Measurements from ENCODE around the gene PTCSC3.

The PTCSC3 gene

DNA sequence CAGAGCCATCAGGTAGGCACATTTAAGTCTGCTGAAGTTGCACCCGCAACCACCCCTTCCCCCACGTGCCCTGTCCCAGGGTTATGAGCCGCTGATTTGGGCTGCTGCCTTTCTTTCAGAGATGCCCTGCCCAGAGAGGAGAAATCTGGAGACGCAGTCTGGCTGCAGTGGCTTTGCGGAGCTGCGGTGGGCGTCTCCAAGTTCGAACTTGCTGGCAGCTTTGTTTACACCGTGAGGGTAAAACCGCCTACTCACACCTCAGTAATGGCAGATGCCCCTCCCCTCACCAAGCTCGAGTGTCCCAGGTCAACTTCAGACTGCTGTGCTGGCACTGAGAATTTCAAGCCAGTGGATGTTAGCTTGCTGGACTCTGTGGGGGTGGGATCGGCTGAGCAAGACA, 14.7 kb downstream of the PTCSC3 start:
- DNase-seq (ENCODE audit: low spot score): no peak
- Histone ChIP-seq H2AFZ (ENCODE audit: low read length) (no peak overlapping the region), H2BK15ac (ENCODE audit: low read length) (peak overlapping the region; percentile 67), H4K8ac (ENCODE audit: low read depth, low read length) (no peak overlapping the region), H3K23ac (ENCODE audit: low read depth, low read length, poor library complexity) (no peak overlapping the region), H3K27ac (replicated peaks; ENCODE audit: low read length) (no peak overlapping the region), H3K79me1 (ENCODE audit: low read depth, low read length) (no peaks in the 10 kb centered on the region), H3K4me3 (ENCODE audit: low read length in 2 of 2) (no peak overlapping the region), H3K27me3 (ENCODE audit: control insufficient read depth in 3 of 3, insufficient read depth in 3 of 3, low read depth in 1 of 3, low read length in 3 of 3) (peaks cover 0 to 21% (median 0%) of the 10 kb centered on the region in 3 experiments), H3K36me3 (replicated peaks in 1 of 2; ENCODE audit: control insufficient read depth in 2 of 2, insufficient read depth in 2 of 2, low read length in 2 of 2) (no peaks in the 10 kb centered on the region), H2BK120ac (ENCODE audit: low read depth, low read length) (no peak overlapping the region), H2BK5ac (ENCODE audit: low read length) (no peak overlapping the region), H3K4ac (ENCODE audit: low read length) (no peak overlapping the region), H2AK5ac (ENCODE audit: low read depth, low read length) (no peak overlapping the region), H3K4me2 (ENCODE audit: insufficient read depth, low read length, poor library complexity, severe bottlenecking) (no peak overlapping the region), H3K9ac (ENCODE audit: low read depth, low read length, poor library complexity) (no peak overlapping the region), H2BK12ac (ENCODE audit: low read length) (no peak overlapping the region), H4K91ac (ENCODE audit: low read depth, low read length, poor library complexity) (no peak overlapping the region), H3K9me3 (replicated peaks in 1 of 2; ENCODE audit: control insufficient read depth in 2 of 2, insufficient read depth in 1 of 2, low read depth in 1 of 2, low read length in 2 of 2) (no peaks in the 10 kb centered on the region), H3K18ac (ENCODE audit: low read length) (peak overlapping the region; percentile 74), H3K4me1 (ENCODE audit: control insufficient read depth in 2 of 2, insufficient read depth in 1 of 2, low read depth in 1 of 2, low read length in 2 of 2) (peaks cover 0 to 5% of the 10 kb centered on the region in 2 donors), H3K14ac (ENCODE audit: low read length) (peak overlapping the region; percentile 14)
- no CpG with 5 or more reads among the region's 12 CpGs for WGBS, 2 donors (ENCODE audit: extremely low coverage in 2 of 2, insufficient read length in 2 of 2, insufficient replicate concordance in 1 of 2)

DNA sequence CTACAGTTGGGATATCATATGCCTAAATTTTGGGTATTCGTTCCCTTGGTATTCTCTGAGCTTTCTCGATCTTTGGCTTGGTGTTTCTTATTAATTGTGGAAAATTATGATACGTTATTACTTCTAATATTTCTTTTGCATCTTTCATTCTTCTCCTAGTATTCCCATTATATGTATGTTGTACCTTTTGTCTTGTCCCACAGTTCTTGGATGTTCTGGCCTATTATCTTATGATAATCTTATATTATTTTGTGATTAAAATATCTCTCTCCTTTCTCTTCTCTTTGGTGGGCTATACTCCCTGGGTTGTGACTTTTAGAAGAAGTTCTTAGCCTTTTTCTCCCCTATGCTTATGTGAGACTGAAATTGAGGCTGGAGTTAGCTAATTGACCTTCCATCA, 25.2 kb downstream of the PTCSC3 start:
- no peak overlapping the region for H2BK5ac ChIP-seq (ENCODE audit: low read length)
- no peak overlapping the region for H3K18ac ChIP-seq (ENCODE audit: low read length)
- WGBS, 2 donors (ENCODE audit: extremely low coverage in 2 of 2, insufficient read length in 2 of 2, insufficient replicate concordance in 1 of 2): no CpG with 5 or more reads among the region's 3 CpGs
- H3K4me1 ChIP-seq (ENCODE audit: control insufficient read depth in 2 of 2, insufficient read depth in 1 of 2, low read depth in 1 of 2, low read length in 2 of 2): no peaks in the 10 kb centered on the region
- no peaks in the 10 kb centered on the region for H3K79me1 ChIP-seq (ENCODE audit: low read depth, low read length)
- H3K4me2 ChIP-seq (ENCODE audit: insufficient read depth, low read length, poor library complexity, severe bottlenecking): no peak overlapping the region
- H2BK12ac ChIP-seq (ENCODE audit: low read length): no peak overlapping the region
- H4K8ac ChIP-seq (ENCODE audit: low read depth, low read length): no peak overlapping the region
- no peaks in the 10 kb centered on the region for H3K36me3 ChIP-seq (replicated peaks in 1 of 2; ENCODE audit: control insufficient read depth in 2 of 2, insufficient read depth in 2 of 2, low read length in 2 of 2)
- H3K27me3 ChIP-seq (ENCODE audit: control insufficient read depth in 3 of 3, insufficient read depth in 3 of 3, low read depth in 1 of 3, low read length in 3 of 3): no peaks in the 10 kb centered on the region
- H4K91ac ChIP-seq (ENCODE audit: low read depth, low read length, poor library complexity): no peak overlapping the region
- H3K14ac ChIP-seq (ENCODE audit: low read length): no peak overlapping the region
- no peak overlapping the region for H2BK120ac ChIP-seq (ENCODE audit: low read depth, low read length)
- DNase-seq (ENCODE audit: low spot score): no peak
- no peak overlapping the region for H3K27ac ChIP-seq (replicated peaks; ENCODE audit: low read length)
- no peak overlapping the region for H2AFZ ChIP-seq (ENCODE audit: low read length)
- H2BK15ac ChIP-seq (ENCODE audit: low read length): no peak overlapping the region
- no peaks in the 10 kb centered on the region for H3K9me3 ChIP-seq (replicated peaks in 1 of 2; ENCODE audit: control insufficient read depth in 2 of 2, insufficient read depth in 1 of 2, low read depth in 1 of 2, low read length in 2 of 2)
- no peak overlapping the region for H2AK5ac ChIP-seq (ENCODE audit: low read depth, low read length)
- no peak overlapping the region for H3K23ac ChIP-seq (ENCODE audit: low read depth, low read length, poor library complexity)
- no peak overlapping the region for H3K4me3 ChIP-seq (ENCODE audit: low read length in 2 of 2)
- no peak overlapping the region for H3K9ac ChIP-seq (ENCODE audit: low read depth, low read length, poor library complexity)
- no peak overlapping the region for H3K4ac ChIP-seq (ENCODE audit: low read length)

DNA sequence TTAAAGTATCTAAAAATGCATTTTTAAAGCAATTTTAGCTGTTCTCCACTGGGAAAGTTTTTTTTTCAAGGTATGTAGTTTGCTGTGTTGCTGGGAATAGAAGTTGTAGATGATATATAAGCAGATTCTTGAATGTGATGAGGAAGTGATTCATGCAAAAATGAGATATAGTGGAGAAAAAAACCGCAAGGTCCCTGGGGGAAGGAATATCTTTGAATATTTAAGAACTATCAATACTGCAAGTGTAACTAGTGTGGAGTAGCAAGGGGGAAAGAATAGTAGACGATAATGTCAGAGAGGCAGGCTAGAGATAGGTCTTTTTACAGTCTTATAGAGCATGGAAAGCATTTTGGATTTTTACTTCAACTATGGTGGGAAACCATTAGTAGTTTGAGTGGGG, 42.5 kb downstream of the PTCSC3 start:
- no CpG with 5 or more reads among the region's 2 CpGs for WGBS, 2 donors (ENCODE audit: extremely low coverage in 2 of 2, insufficient read length in 2 of 2, insufficient replicate concordance in 1 of 2)
- Histone ChIP-seq H3K4me2 (ENCODE audit: insufficient read depth, low read length, poor library complexity, severe bottlenecking) (no peak overlapping the region), H3K79me1 (ENCODE audit: low read depth, low read length) (no peaks in the 10 kb centered on the region)

DNA sequence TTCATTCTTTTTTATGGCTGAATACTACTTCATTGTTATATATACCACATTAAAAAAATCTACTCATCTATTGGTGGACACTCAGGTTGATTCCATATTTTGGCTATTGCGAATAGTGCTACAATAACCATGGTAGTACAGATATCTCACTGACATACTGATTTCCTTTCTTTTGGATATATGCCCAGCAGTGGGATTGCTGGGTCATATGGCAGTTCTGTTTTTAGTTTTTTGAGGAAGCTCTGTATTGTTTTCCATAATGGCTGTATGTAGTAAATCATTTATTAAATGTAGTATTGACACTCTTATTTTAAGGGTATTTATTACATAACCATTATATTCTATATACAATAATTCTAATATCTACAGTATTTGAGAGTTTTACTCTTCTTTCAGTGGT, 43.7 kb downstream of the PTCSC3 start:
- no peak overlapping the region for H3K18ac ChIP-seq (ENCODE audit: low read length)
- H3K27ac ChIP-seq (replicated peaks; ENCODE audit: low read length): no peak overlapping the region
- no peak overlapping the region for H3K4me3 ChIP-seq (ENCODE audit: low read length in 2 of 2)
- H4K8ac ChIP-seq (ENCODE audit: low read depth, low read length): no peak overlapping the region
- peaks cover 0 to 3% of the 10 kb centered on the region in 2 donors for H3K4me1 ChIP-seq (ENCODE audit: control insufficient read depth in 2 of 2, insufficient read depth in 1 of 2, low read depth in 1 of 2, low read length in 2 of 2)
- H2BK12ac ChIP-seq (ENCODE audit: low read length): no peak overlapping the region
- H3K4ac ChIP-seq (ENCODE audit: low read length): no peak overlapping the region
- H2BK5ac ChIP-seq (ENCODE audit: low read length): no peak overlapping the region
- no peak overlapping the region for H2BK120ac ChIP-seq (ENCODE audit: low read depth, low read length)
- H3K23ac ChIP-seq (ENCODE audit: low read depth, low read length, poor library complexity): no peak overlapping the region
- no peak overlapping the region for H2AFZ ChIP-seq (ENCODE audit: low read length)
- no peak overlapping the region for H2AK5ac ChIP-seq (ENCODE audit: low read depth, low read length)
- WGBS, 2 donors (ENCODE audit: extremely low coverage in 2 of 2, insufficient read length in 2 of 2, insufficient replicate concordance in 1 of 2): no CpG with 5 or more reads among the region's 1 CpG
- H4K91ac ChIP-seq (ENCODE audit: low read depth, low read length, poor library complexity): no peak overlapping the region
- H3K14ac ChIP-seq (ENCODE audit: low read length): no peak overlapping the region
- no peak overlapping the region for H2BK15ac ChIP-seq (ENCODE audit: low read length)
- H3K36me3 ChIP-seq (replicated peaks in 1 of 2; ENCODE audit: control insufficient read depth in 2 of 2, insufficient read depth in 2 of 2, low read length in 2 of 2): no peaks in the 10 kb centered on the region
- no peak overlapping the region for H3K9ac ChIP-seq (ENCODE audit: low read depth, low read length, poor library complexity)
- no peaks in the 10 kb centered on the region for H3K9me3 ChIP-seq (replicated peaks in 1 of 2; ENCODE audit: control insufficient read depth in 2 of 2, insufficient read depth in 1 of 2, low read depth in 1 of 2, low read length in 2 of 2)
- H3K27me3 ChIP-seq (ENCODE audit: control insufficient read depth in 3 of 3, insufficient read depth in 3 of 3, low read depth in 1 of 3, low read length in 3 of 3): no peaks in the 10 kb centered on the region
- DNase-seq (ENCODE audit: low spot score): no peak
- no peak overlapping the region for H3K4me2 ChIP-seq (ENCODE audit: insufficient read depth, low read length, poor library complexity, severe bottlenecking)
- no peaks in the 10 kb centered on the region for H3K79me1 ChIP-seq (ENCODE audit: low read depth, low read length)

More for the DNA sequence above, 42.5 kb downstream of the PTCSC3 start:
- no peak overlapping the region for H3K23ac ChIP-seq (ENCODE audit: low read depth, low read length, poor library complexity)
- H2BK5ac ChIP-seq (ENCODE audit: low read length): no peak overlapping the region
- no peaks in the 10 kb centered on the region for H3K27me3 ChIP-seq (ENCODE audit: control insufficient read depth in 3 of 3, insufficient read depth in 3 of 3, low read depth in 1 of 3, low read length in 3 of 3)
- H2BK120ac ChIP-seq (ENCODE audit: low read depth, low read length): no peak overlapping the region
- H3K36me3 ChIP-seq (replicated peaks in 1 of 2; ENCODE audit: control insufficient read depth in 2 of 2, insufficient read depth in 2 of 2, low read length in 2 of 2): no peaks in the 10 kb centered on the region
- H2BK15ac ChIP-seq (ENCODE audit: low read length): no peak overlapping the region
- no peak overlapping the region for H3K18ac ChIP-seq (ENCODE audit: low read length)
- H3K27ac ChIP-seq (replicated peaks; ENCODE audit: low read length): no peak overlapping the region
- no peak overlapping the region for H4K8ac ChIP-seq (ENCODE audit: low read depth, low read length)
- H3K9ac ChIP-seq (ENCODE audit: low read depth, low read length, poor library complexity): no peak overlapping the region
- H3K9me3 ChIP-seq (replicated peaks in 1 of 2; ENCODE audit: control insufficient read depth in 2 of 2, insufficient read depth in 1 of 2, low read depth in 1 of 2, low read length in 2 of 2): no peaks in the 10 kb centered on the region
- no peak overlapping the region for H3K4ac ChIP-seq (ENCODE audit: low read length)
- H3K4me1 ChIP-seq (ENCODE audit: control insufficient read depth in 2 of 2, insufficient read depth in 1 of 2, low read depth in 1 of 2, low read length in 2 of 2): peaks cover 0 to 2% of the 10 kb centered on the region in 2 donors
- H2BK12ac ChIP-seq (ENCODE audit: low read length): no peak overlapping the region
- H3K4me3 ChIP-seq (ENCODE audit: low read length in 2 of 2): no peak overlapping the region
- no peak overlapping the region for H3K14ac ChIP-seq (ENCODE audit: low read length)
- no peak overlapping the region for H2AK5ac ChIP-seq (ENCODE audit: low read depth, low read length)
- no peak for DNase-seq (ENCODE audit: low spot score)
- no peak overlapping the region for H4K91ac ChIP-seq (ENCODE audit: low read depth, low read length, poor library complexity)
- H2AFZ ChIP-seq (ENCODE audit: low read length): no peak overlapping the region
